Thyroid gland (tissue), 4 donors: Measurements from ENCODE around the gene SMIM15. TPM values are rescaled to one million over a fixed set of nuclear protein-coding genes. Genes with fewer than 3 reads are reported as not detected.

Experiments
- DNase-seq, 2 donors: peaks; one replicate each; pipeline ENCODE4 v3.0.0-alpha.2; 2019
- H3K27ac ChIP-seq, 3 donors: fragments of 200-600 bp; sonication (generic); 1 replicate in 2 of 3; 2 replicates in 1 of 3; pipeline ENCODE4 v1.5.1; 2016 to 2019; ENCODE audit warnings: mild to moderate bottlenecking in 1 of 3, moderate library complexity in 1 of 3
- H3K27me3 ChIP-seq: fragments of 200-600 bp; sonication (generic); one replicate; pipeline ENCODE4 v1.5.1; 2019
- H3K36me3 ChIP-seq, 2 donors: fragments of 200-600 bp; sonication (generic); one replicate each; pipeline ENCODE4 v1.5.1; 2016 to 2019
- H3K4me1 ChIP-seq, 2 donors: fragments of 200-600 bp; sonication (generic); one replicate each; pipeline ENCODE4 v1.5.1; 2017 to 2019
- H3K4me3 ChIP-seq, 3 donors: fragments of 200-600 bp; sonication (generic); replicated peaks in 1 of 3; 1 replicate in 2 of 3; 2 replicates in 1 of 3; pipeline ENCODE4 v1.5.1; 2016; ENCODE audit warnings: mild to moderate bottlenecking in 1 of 3
- H3K9me3 ChIP-seq: fragments of 200-600 bp; sonication (generic); one replicate; pipeline ENCODE4 v1.5.1; 2017
- POLR2A ChIP-seq, 2 donors: fragments of 450-650 bp; IDR thresholded peaks; one replicate each; pipeline ENCODE4 v1.6.1; 2017; ENCODE audit warnings: antibody characterized with exemption in 2 of 2, mild to moderate bottlenecking in 2 of 2, moderate library complexity in 1 of 2
- WGBS, 2 donors: methylation state at CpG; one replicate each; pipeline ENCODE4 v1.1.5; 2017; 5-methylcytosine and 5-hydroxymethylcytosine counted together
- intact Hi-C: fragments of 100-400 bp; cut with DNase I; formaldehyde crosslinking; loops from one replicate; pipeline ENCODE4 v1.15.1; 2023
- total RNA-seq, 4 donors: library from RNA; depleted of rRNA; stranded (reverse); fragments of >200 nt; gene quantifications; one replicate each; pipeline ENCODE4 v1.2.3, GENCODE V29; 2016
- TF ChIP-seq, protein P1 (sequence below), 6 experiments: fragments of 200-600 bp in 3 of 6; fragments of 450-650 bp in 3 of 6; sonication (generic) in 3 of 6; IDR thresholded peaks; one replicate each; pipeline ENCODE4 v1.5.1; 2016 to 2019; ENCODE audit warnings: antibody characterized with exemption in 6 of 6, mild to moderate bottlenecking in 2 of 6, inconsistent platforms in 1 of 6, moderate library complexity in 1 of 6

Gene SMIM15
- total RNA-seq = 10 to 100 TPM; 37.4 to 55.9 (median 41.2) TPM

GRCh38 chr5:61162010-61162831 is at the start of gene SMIM15:
SMIM15 (minus strand) TSS chr5:61162468; CDS start chr5:61160171, 2,297 bp downstream.
- peak within 1 kb of the TSS; percentile 76 to 95 (median 94) for H3K27ac ChIP-seq
- no peaks in the 10 kb centered on the region for H3K9me3 ChIP-seq
- DNase-seq = peak; percentile 93
- peaks cover 5 to 13% of the 10 kb centered on the region in 2 donors for H3K4me1 ChIP-seq
- peak in 1 of 2 donors; percentile 81 for TF ChIP-seq POLR2A (IDR thresholded peaks at IDR 0.05)
- TF ChIP-seq, protein P1, sequence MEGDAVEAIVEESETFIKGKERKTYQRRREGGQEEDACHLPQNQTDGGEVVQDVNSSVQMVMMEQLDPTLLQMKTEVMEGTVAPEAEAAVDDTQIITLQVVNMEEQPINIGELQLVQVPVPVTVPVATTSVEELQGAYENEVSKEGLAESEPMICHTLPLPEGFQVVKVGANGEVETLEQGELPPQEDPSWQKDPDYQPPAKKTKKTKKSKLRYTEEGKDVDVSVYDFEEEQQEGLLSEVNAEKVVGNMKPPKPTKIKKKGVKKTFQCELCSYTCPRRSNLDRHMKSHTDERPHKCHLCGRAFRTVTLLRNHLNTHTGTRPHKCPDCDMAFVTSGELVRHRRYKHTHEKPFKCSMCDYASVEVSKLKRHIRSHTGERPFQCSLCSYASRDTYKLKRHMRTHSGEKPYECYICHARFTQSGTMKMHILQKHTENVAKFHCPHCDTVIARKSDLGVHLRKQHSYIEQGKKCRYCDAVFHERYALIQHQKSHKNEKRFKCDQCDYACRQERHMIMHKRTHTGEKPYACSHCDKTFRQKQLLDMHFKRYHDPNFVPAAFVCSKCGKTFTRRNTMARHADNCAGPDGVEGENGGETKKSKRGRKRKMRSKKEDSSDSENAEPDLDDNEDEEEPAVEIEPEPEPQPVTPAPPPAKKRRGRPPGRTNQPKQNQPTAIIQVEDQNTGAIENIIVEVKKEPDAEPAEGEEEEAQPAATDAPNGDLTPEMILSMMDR (IDR thresholded peaks at IDR 0.05) = no peak
- H3K4me3 ChIP-seq = peak within 1 kb of the TSS; percentile 42 to 87 (median 81)
- intact Hi-C loops = loop anchor here (10.0 kb wide), 1 partner anchor 493 kb away; no protein-coding TSS in a partner anchor
- no peaks in the 10 kb centered on the region for H3K27me3 ChIP-seq
- H3K36me3 ChIP-seq = no peaks in the 10 kb centered on the region
- 0 to 4% methylated on average over 41 to 61 of the region's 73 CpGs for WGBS, 2 donors

DNA sequence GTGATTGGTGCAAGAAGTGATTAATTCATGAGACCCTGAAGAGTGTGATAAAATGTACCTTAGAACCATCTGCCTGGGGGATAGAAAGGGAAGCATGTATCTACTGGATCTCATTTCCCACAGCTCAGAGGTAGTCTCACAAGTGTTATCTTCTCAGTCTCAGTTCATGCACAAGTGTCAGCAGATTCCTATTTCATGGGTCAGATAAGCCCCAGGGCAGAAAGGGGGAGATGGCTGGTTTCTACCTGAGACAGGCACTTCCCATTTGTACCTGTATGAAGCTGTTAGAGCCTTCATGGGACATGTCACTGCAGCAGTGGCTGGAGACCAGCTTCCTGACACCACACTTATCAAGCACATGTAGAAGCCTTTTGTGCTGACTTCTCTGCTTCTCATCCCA is 45.6 kb upstream of the SMIM15 start:
- H3K4me1 ChIP-seq = no peaks in the 10 kb centered on the region
- H3K36me3 ChIP-seq = no peaks in the 10 kb centered on the region
- no peak for DNase-seq
- no peaks in the 10 kb centered on the region for H3K27me3 ChIP-seq
- H3K27ac ChIP-seq = no peak overlapping the region
- intact Hi-C loops = no loop called here
- H3K4me3 ChIP-seq = no peak overlapping the region
- H3K9me3 ChIP-seq = no peaks in the 10 kb centered on the region
- no peak for TF ChIP-seq POLR2A (IDR thresholded peaks at IDR 0.05)
- TF ChIP-seq, protein P1 (IDR thresholded peaks at IDR 0.05) = no peak

GRCh38 chr5:61205013-61205412 is 42.7 kb upstream of the SMIM15 start:
- no peak for DNase-seq
- TF ChIP-seq, protein P1 (IDR thresholded peaks at IDR 0.05) = no peak
- no peak for TF ChIP-seq POLR2A (IDR thresholded peaks at IDR 0.05)
- Histone ChIP-seq H3K4me1 (no peaks in the 10 kb centered on the region), H3K9me3 (no peaks in the 10 kb centered on the region), H3K36me3 (no peaks in the 10 kb centered on the region), H3K27ac (no peak overlapping the region), H3K4me3 (no peak overlapping the region), H3K27me3 (no peaks in the 10 kb centered on the region)
- intact Hi-C loops = no loop called here
- WGBS, 2 donors = 97 to 98% methylated on average over 3 to 5 of the region's 5 CpGs

- TF ChIP-seq, protein P1 (IDR thresholded peaks at IDR 0.05) = no peak
- no peak for TF ChIP-seq POLR2A (IDR thresholded peaks at IDR 0.05)
- Histone ChIP-seq H3K4me3 (no peak overlapping the region), H3K27me3 (no peaks in the 10 kb centered on the region), H3K36me3 (no peaks in the 10 kb centered on the region), H3K9me3 (no peaks in the 10 kb centered on the region), H3K4me1 (no peaks in the 10 kb centered on the region), H3K27ac (no peak overlapping the region)
- DNase-seq = no peak
- 86 to 92% methylated on average over 2 of the region's 2 CpGs for WGBS, 2 donors
- intact Hi-C loops = no loop called here
Measured at GRCh38 chr5:61202213-61202612, 39.9 kb upstream of the SMIM15 start.

DNA sequence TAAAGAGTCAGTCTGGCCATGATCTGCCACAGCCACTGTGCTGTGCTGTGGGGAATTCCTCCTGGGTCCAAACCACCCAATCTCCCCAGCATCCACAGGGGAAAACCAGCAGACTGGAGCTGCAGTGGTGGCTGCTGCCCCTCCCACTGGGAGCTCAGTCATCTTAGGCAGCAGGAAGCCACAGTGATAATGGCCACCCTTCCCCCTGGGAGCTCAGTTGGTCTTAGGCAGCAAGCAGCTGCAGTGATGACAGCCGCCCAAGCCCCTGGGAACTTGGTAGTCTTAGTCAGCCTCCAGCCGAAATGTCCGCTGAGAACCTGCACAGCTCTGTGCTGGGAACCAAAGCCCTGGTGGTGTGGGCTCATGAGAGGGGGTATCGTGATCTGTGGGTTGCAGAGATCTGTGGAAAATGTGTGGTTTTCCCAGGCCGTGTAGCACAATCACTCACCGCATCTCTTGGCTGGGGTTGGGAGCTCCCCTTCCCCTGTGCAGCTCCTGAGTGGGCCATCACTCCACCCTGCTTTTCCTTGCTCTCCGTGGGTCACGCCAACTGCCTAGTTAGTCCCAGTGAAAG is 38.4 kb upstream of the SMIM15 start:
- H3K9me3 ChIP-seq = no peaks in the 10 kb centered on the region
- no peak overlapping the region for H3K27ac ChIP-seq
- H3K36me3 ChIP-seq = no peaks in the 10 kb centered on the region
- 90 to 96% methylated on average over 7 to 8 of the region's 8 CpGs for WGBS, 2 donors
- no peak overlapping the region for H3K4me3 ChIP-seq
- H3K4me1 ChIP-seq = no peaks in the 10 kb centered on the region
- no peak for DNase-seq
- no peaks in the 10 kb centered on the region for H3K27me3 ChIP-seq
- intact Hi-C loops = no loop called here
- TF ChIP-seq, protein P1 (IDR thresholded peaks at IDR 0.05) = no peak
